ENCODE measurements around the gene GPR39.
A peak's percentile ranks its signal among the peaks of the same experiment; 100 is the strongest.

The GPR39 gene

DNA sequence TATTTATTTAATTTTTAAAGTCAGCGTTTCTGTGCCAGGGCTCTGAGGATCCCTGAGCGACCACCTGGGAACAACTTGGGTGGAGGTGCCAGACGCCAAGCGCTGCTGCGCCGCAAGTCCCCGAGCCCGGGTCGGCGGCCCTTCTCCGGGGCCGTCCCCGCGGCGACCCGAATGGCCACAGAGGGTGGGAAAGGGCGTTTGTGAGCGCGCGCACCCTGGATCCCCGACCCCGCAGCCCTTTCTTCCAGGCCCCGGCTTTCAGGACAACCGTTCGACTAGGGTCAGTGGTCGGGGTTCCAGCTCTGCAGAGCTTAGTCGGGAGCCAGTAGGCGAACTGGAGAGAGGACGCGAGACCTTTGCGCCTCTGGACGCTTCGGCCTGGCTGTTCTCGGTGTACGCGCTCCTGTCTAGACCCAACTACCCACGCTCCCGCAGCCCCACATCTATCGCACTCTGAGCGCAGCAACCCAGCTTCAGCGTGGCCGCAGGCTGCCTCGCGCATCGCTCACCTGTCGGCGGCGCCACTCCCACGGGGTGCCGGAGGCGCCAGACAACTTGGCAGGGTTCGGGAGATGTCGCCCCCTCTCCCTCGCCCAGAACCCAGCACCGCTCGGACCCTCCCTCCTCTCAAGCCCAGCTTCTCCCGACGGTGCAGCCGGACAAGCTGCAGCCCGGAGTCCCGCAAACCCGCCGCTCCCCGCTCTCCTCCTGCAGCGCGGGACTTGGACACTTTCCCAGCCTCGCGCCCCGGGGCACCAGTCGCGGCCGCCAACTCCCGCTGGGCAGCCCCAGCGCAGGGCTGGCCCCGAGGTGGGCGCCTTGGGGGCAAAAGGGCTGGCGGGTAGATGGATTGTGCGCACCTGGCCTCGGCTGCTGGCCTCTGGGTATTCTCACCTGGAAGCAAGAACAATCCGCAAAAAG is 252.6 kb downstream of the GPR39 start:
- H3K36me3 ChIP-seq (ENCODE audit: insufficient read depth, low read length), result no peaks in the 10 kb centered on the region
- H3K27me3 ChIP-seq (ENCODE audit: control insufficient read depth in 1 of 2, insufficient read depth in 2 of 2, low read length in 2 of 2), result peaks cover 9 to 32% of the 10 kb centered on the region in 2 donors
- H3K27ac ChIP-seq (ENCODE audit: low read depth, low read length), result no peak overlapping the region
- peak overlapping the region in 1 of 2 donors; percentile 51 for H3K4me3 ChIP-seq (ENCODE audit: low read depth in 1 of 2, low read length in 2 of 2)
- H3K9ac ChIP-seq (ENCODE audit: low read length), result no peak overlapping the region
- peaks cover 8% of the 10 kb centered on the region for H3K4me1 ChIP-seq (ENCODE audit: insufficient read depth, low read length)
- no peaks in the 10 kb centered on the region for H3K9me3 ChIP-seq (ENCODE audit: low read length)

DNA sequence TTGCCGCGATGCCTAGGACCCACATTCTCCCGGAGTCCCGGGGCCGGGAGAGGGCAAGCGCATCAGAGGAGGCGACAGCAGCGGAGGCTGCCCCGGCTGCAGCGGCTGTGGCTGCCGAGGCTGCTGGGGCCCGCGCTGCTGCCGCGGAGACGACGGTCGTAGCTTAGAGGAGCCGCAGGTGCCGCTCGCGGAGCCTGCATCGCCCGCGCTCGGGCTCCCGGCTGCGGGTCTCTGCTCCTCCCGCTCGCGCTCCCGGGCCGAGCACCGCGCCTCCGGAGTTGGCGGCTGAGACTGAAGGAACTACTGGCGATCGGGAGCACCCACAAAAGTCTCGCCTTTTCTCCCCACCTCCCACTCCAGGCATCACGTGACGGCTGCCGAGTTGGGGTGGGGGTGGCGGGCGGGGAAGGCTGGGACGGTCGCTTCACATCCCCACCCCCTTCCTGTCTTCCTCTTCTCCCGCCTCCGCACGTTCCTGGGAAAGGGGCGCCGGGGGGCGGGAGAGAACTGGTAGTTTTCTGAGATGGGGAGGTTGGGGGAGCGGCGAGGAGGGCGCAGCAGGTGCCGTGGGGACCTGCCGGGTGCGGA is 253.4 kb downstream of the GPR39 start, which contains the start of gene LYPD1:
TSS of gene LYPD1 (minus strand) at position 298 of the 588 bp plus-strand sequence. CDS start at position 25, 273 bp downstream.
- no peaks in the 10 kb centered on the region for H3K9me3 ChIP-seq (ENCODE audit: low read length)
- peak within 1 kb of the TSS; percentile 51 to 67 for H3K4me3 ChIP-seq (ENCODE audit: low read depth in 1 of 2, low read length in 2 of 2)
- no peak within 1 kb of the TSS for H3K9ac ChIP-seq (ENCODE audit: low read length)
- H3K36me3 ChIP-seq (ENCODE audit: insufficient read depth, low read length), result no peaks in the 10 kb centered on the region
- H3K27ac ChIP-seq (ENCODE audit: low read depth, low read length), result no peak within 1 kb of the TSS
- H3K4me1 ChIP-seq (ENCODE audit: insufficient read depth, low read length), result peaks cover 8% of the 10 kb centered on the region
- peaks cover 9 to 32% of the 10 kb centered on the region in 2 donors for H3K27me3 ChIP-seq (ENCODE audit: control insufficient read depth in 1 of 2, insufficient read depth in 2 of 2, low read length in 2 of 2)

DNA sequence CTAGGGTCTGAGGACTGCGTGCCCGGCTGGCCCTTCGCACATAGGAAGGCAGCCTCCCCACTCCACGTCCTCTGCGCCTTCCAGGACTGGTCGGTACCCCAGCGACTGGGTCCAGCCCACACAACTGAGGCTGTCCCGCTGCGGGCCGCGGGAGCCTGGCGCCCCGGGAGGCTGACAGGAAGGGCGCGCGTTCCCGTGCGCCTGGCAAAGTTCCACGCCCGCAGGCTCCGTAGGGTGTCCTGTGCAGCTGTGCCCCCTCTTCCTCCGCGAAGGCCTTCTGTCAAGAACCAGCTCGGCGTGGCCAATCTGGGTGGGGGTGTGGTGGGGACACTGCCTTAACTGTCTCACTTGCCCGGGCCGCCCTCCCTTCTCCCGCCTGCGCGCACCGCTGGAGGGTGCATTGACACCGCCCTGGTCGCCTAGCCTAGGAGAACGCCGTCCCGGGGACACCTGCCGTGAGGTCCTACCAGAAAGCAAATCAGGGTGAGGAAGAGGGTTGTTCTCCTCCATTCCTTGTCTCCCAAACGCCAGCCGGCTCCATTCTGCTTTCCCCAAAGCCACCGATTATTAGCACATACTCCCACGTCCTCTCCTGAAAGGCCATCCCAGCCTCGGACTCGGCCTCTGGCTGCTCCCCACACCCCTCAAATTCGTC is 254.0 kb downstream of the GPR39 start:
- Histone ChIP-seq H3K9me3 (ENCODE audit: low read length) (no peaks in the 10 kb centered on the region), H3K27me3 (ENCODE audit: control insufficient read depth in 1 of 2, insufficient read depth in 2 of 2, low read length in 2 of 2) (peaks cover 9 to 32% of the 10 kb centered on the region in 2 donors), H3K4me1 (ENCODE audit: insufficient read depth, low read length) (peaks cover 8% of the 10 kb centered on the region), H3K9ac (ENCODE audit: low read length) (no peak overlapping the region), H3K4me3 (ENCODE audit: low read depth in 1 of 2, low read length in 2 of 2) (peak overlapping the region; percentile 51 to 67), H3K36me3 (ENCODE audit: insufficient read depth, low read length) (no peaks in the 10 kb centered on the region), H3K27ac (ENCODE audit: low read depth, low read length) (no peak overlapping the region)

DNA sequence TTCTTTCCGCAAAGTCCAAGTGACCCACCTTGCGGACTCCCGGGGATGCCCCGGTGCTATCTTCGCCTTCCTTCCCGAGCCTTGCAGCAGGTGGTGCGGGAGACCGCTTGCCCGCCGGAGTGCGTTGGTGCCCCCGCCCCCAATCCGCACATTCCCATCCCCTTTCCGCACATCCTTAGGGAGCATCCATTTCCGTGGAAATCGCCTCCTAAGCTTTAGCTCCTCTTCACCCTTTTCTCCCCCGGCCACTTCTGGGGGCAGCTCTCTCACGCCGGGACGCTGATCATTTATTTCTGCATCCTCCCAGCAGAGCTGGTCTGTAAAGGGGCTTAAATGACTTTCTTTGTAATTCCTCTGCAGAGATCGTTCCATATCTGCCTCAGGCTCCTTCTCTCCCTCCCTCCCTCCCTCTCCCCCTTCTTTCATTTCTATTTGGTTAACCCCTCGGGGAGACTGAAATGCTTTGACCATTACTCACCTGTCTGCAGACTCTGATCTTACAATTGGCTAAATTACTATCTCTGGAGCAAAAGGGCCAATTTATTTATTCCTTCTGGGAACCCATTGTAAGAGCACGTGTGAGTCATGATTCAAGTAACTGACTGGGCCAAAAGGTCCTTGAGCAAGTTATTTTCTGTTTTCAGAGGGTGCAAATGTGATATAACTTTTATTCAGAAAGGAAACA is 254.7 kb downstream of the GPR39 start:
- H3K9me3 ChIP-seq (ENCODE audit: low read length), result no peaks in the 10 kb centered on the region
- H3K9ac ChIP-seq (ENCODE audit: low read length), result no peak overlapping the region
- peaks cover 8% of the 10 kb centered on the region for H3K4me1 ChIP-seq (ENCODE audit: insufficient read depth, low read length)
- H3K4me3 ChIP-seq (ENCODE audit: low read depth in 1 of 2, low read length in 2 of 2), result peak overlapping the region in 1 of 2 donors; percentile 51
- peaks cover 9 to 32% of the 10 kb centered on the region in 2 donors for H3K27me3 ChIP-seq (ENCODE audit: control insufficient read depth in 1 of 2, insufficient read depth in 2 of 2, low read length in 2 of 2)
- no peak overlapping the region for H3K27ac ChIP-seq (ENCODE audit: low read depth, low read length)
- no peaks in the 10 kb centered on the region for H3K36me3 ChIP-seq (ENCODE audit: insufficient read depth, low read length)

DNA sequence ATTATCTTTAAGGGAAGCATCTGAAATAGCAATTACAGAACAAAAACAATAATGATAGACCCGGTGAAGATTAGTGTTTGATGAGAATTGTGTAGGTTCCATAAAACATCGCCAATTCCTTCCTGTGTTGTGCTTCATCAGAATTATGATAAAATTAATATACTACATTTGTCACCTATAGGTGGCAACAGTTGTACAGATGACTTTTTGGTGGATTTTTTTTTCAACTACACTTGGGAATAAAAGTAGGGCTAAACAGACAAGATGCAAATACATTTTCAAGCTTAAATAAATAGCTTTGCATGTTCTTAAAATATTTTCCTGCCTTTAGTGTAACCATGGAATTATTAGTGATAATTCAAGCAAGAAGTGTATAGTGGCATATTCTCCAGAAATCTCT is 260.4 kb downstream of the GPR39 start:
- H3K27me3 ChIP-seq (ENCODE audit: control insufficient read depth in 1 of 2, insufficient read depth in 2 of 2, low read length in 2 of 2), result no peaks in the 10 kb centered on the region
- no peak overlapping the region for H3K9ac ChIP-seq (ENCODE audit: low read length)
- H3K27ac ChIP-seq (ENCODE audit: low read depth, low read length), result no peak overlapping the region
- H3K4me3 ChIP-seq (ENCODE audit: low read depth in 1 of 2, low read length in 2 of 2), result no peak overlapping the region
- H3K4me1 ChIP-seq (ENCODE audit: insufficient read depth, low read length), result no peaks in the 10 kb centered on the region
- no peaks in the 10 kb centered on the region for H3K9me3 ChIP-seq (ENCODE audit: low read length)
- no peaks in the 10 kb centered on the region for H3K36me3 ChIP-seq (ENCODE audit: insufficient read depth, low read length)

DNA sequence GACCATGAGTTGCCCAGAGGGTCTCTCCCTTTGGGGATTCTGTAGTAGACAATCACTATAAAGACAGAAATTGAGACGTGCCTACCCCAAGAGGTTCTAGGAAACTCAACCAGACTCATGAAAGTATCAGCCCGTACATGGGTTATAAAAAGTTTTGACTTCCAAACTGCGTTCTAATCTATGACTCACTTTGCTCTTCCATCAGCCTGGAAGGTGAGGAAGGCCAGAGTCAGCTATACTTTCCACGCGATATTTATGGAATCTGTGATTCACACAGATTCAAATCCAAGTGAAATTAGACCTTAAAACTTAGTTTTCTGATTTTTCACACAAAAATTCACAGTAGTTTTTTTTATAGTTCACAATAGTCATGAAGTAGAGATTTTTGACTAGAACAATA is 261.1 kb downstream of the GPR39 start:
- Histone ChIP-seq H3K9ac (ENCODE audit: low read length) (no peak overlapping the region), H3K4me3 (ENCODE audit: low read depth in 1 of 2, low read length in 2 of 2) (no peak overlapping the region), H3K9me3 (ENCODE audit: low read length) (no peaks in the 10 kb centered on the region), H3K27ac (ENCODE audit: low read depth, low read length) (no peak overlapping the region), H3K4me1 (ENCODE audit: insufficient read depth, low read length) (no peaks in the 10 kb centered on the region), H3K36me3 (ENCODE audit: insufficient read depth, low read length) (no peaks in the 10 kb centered on the region), H3K27me3 (ENCODE audit: control insufficient read depth in 1 of 2, insufficient read depth in 2 of 2, low read length in 2 of 2) (no peaks in the 10 kb centered on the region)

DNA sequence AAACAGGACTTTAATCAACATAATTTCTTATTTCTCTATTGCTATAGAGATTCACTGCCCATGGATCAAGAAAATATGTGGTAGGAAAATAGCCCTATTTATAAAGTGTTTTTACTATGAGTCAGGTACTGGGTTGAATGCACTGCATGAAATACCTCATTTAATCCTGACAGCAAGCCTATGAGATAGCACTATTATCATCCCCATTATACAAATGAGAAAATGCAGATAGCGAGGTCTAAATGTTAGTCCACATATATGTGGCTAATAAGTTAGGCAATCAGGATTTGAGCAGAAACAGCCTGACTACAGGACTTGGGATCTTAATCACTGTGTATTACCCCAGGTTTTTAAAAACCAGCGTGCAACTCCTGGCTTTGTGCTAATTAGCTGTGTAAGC is 261.9 kb downstream of the GPR39 start:
- Histone ChIP-seq H3K27me3 (ENCODE audit: control insufficient read depth in 1 of 2, insufficient read depth in 2 of 2, low read length in 2 of 2) (no peaks in the 10 kb centered on the region), H3K36me3 (ENCODE audit: insufficient read depth, low read length) (no peaks in the 10 kb centered on the region), H3K9me3 (ENCODE audit: low read length) (no peaks in the 10 kb centered on the region), H3K9ac (ENCODE audit: low read length) (no peak overlapping the region), H3K4me1 (ENCODE audit: insufficient read depth, low read length) (no peaks in the 10 kb centered on the region), H3K27ac (ENCODE audit: low read depth, low read length) (no peak overlapping the region), H3K4me3 (ENCODE audit: low read depth in 1 of 2, low read length in 2 of 2) (no peak overlapping the region)

DNA sequence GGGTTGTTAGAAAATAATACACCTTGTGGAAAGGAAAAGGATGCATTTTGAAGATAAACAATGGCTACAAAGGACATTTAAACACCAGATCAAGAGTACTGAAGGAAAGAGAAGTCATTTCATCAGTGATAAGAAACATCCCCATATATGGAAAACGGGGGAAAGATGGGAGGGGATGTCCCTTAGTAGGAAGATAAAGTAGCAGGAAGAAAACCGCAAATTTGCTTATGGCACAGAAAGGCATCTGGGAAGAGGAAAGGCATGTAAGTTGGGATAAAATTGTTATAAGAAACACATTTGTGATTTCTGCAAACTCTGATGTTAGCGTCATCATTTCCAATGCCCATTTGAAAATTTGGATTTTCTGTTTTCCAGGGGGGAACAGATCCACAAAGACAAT is 263.9 kb downstream of the GPR39 start:
- Histone ChIP-seq H3K4me1 (ENCODE audit: insufficient read depth, low read length) (no peaks in the 10 kb centered on the region), H3K27me3 (ENCODE audit: control insufficient read depth in 1 of 2, insufficient read depth in 2 of 2, low read length in 2 of 2) (no peaks in the 10 kb centered on the region), H3K27ac (ENCODE audit: low read depth, low read length) (no peak overlapping the region), H3K9ac (ENCODE audit: low read length) (no peak overlapping the region), H3K4me3 (ENCODE audit: low read depth in 1 of 2, low read length in 2 of 2) (no peak overlapping the region), H3K9me3 (ENCODE audit: low read length) (no peaks in the 10 kb centered on the region), H3K36me3 (ENCODE audit: insufficient read depth, low read length) (no peaks in the 10 kb centered on the region)

DNA sequence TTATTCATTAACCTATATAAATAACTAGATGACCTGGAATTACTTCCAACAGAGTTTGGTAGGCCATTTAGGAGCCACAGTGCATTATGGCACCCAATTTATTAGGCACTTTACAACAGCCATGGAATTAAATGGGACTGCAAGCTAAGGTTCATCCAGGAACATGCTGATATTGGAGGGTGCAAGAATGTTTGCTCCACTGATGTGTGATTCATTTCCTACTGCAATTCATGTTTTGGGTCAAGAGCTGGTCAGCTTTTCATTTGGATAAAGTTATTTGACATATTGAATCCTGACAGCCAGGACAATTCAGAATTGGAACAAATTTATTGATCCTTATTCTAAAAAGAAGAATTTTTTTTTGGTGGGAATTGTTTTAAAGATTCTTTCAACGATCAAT is 265.2 kb downstream of the GPR39 start:
- Histone ChIP-seq H3K27ac (ENCODE audit: low read depth, low read length) (no peak overlapping the region), H3K27me3 (ENCODE audit: control insufficient read depth in 1 of 2, insufficient read depth in 2 of 2, low read length in 2 of 2) (no peaks in the 10 kb centered on the region), H3K9me3 (ENCODE audit: low read length) (no peaks in the 10 kb centered on the region), H3K4me1 (ENCODE audit: insufficient read depth, low read length) (no peaks in the 10 kb centered on the region), H3K4me3 (ENCODE audit: low read depth in 1 of 2, low read length in 2 of 2) (no peak overlapping the region), H3K9ac (ENCODE audit: low read length) (no peak overlapping the region), H3K36me3 (ENCODE audit: insufficient read depth, low read length) (no peaks in the 10 kb centered on the region)

DNA sequence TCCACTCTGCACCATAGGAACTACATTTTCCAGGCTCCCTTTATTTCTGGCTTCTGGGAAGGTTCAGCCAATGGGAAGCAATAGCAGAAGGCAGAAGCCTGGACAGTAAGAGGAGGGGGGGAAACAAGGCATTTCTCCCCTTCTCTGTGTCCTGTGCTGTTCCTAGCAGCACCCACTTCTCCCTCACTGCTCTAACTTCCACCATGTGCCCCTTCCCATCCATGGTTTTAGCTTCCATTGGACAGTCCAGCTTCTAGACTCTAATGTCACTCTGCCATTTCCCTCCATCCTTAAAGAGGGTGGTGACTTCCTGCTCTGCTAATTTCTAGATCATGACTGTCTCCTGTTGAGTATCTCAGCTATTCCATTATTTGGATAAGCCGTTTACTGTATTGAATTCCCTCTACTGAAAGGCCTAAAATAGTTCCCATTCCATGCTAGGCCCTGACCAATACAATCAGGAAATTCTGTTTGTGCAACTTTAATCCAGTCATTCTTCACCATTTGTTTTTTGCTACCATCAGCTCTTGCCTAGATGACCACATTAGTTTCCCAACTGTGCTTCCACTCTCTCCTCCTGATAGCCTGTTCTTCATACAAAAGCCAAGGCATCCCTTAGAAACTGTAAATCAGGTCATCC is 274.2 kb downstream of the GPR39 start:
- no peak overlapping the region for H3K4me3 ChIP-seq (ENCODE audit: low read depth in 1 of 2, low read length in 2 of 2)
- H3K27ac ChIP-seq (ENCODE audit: low read depth, low read length), result no peak overlapping the region

DNA sequence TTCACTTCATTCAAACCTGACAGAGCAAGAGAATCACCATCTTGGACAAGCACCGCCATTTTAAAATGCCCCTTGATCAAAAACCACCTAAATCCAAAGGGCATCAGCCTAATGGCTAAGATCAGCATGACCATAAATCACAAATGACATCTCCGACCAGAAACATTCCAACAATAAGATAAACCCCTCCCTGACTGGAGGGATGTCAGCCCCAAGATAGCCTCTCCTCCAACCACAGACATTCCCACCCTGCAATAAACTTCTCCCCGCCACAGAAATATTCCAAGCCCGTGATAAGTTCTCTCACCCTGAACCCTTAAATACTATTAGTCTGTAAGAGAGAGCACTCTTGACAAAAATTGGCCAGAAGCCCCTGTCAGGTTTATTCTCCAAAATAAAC is 275.0 kb downstream of the GPR39 start:
- Histone ChIP-seq H3K4me1 (ENCODE audit: insufficient read depth, low read length) (no peaks in the 10 kb centered on the region), H3K27ac (ENCODE audit: low read depth, low read length) (no peak overlapping the region), H3K27me3 (ENCODE audit: control insufficient read depth in 1 of 2, insufficient read depth in 2 of 2, low read length in 2 of 2) (no peaks in the 10 kb centered on the region)

More for the DNA sequence above, 274.2 kb downstream of the GPR39 start:
- Histone ChIP-seq H3K27me3 (ENCODE audit: control insufficient read depth in 1 of 2, insufficient read depth in 2 of 2, low read length in 2 of 2) (no peaks in the 10 kb centered on the region), H3K4me1 (ENCODE audit: insufficient read depth, low read length) (no peaks in the 10 kb centered on the region), H3K9ac (ENCODE audit: low read length) (no peak overlapping the region), H3K36me3 (ENCODE audit: insufficient read depth, low read length) (no peaks in the 10 kb centered on the region), H3K9me3 (ENCODE audit: low read length) (no peaks in the 10 kb centered on the region)

More for the DNA sequence above, 275.0 kb downstream of the GPR39 start:
- no peak overlapping the region for H3K4me3 ChIP-seq (ENCODE audit: low read depth in 1 of 2, low read length in 2 of 2)
- no peaks in the 10 kb centered on the region for H3K36me3 ChIP-seq (ENCODE audit: insufficient read depth, low read length)
- no peaks in the 10 kb centered on the region for H3K9me3 ChIP-seq (ENCODE audit: low read length)
- H3K9ac ChIP-seq (ENCODE audit: low read length), result no peak overlapping the region

Data from muscle layer of colon (tissue), 2 donors.